Measurements from ENCODE around the gene IL17RA. TPM values are rescaled to one million over a fixed set of nuclear protein-coding genes. Genes with fewer than 3 reads are reported as not detected.
A peak's percentile ranks its signal among the peaks of the same experiment; 100 is the strongest.

IL17RA gene
- total RNA-seq, 6 donors from 2014 or later, result 22.6 to 58.9 (median 35.9) TPM

GRCh38 chr22:17107547-17107810, 22.7 kb downstream of the IL17RA start:
- Histone ChIP-seq H3K36me3 (peaks cover 31 to 80% (median 63%) of the 10 kb centered on the region in 4 donors), H3K27ac (peak overlapping the region; percentile 32 to 69 (median 58)), H3K27me3 (no peaks in the 10 kb centered on the region), H3K4me1 (peaks cover 0 to 10% (median 8%) of the 10 kb centered on the region in 4 donors), H3K4me3 (no peak overlapping the region), H3K9me3 (no peaks in the 10 kb centered on the region)
- TF ChIP-seq POLR2AphosphoS5 (IDR thresholded peaks at IDR 0.05) (no peak), EP300 (IDR thresholded peaks at IDR 0.05) (no peak), POLR2A (IDR thresholded peaks at IDR 0.05) (no peak), CTCF (IDR thresholded peaks at IDR 0.05) (no peak)
- ATAC-seq (ENCODE audit: low FRiP score in 2 of 2) (no peak), DNase-seq (no peak)
- whole genome bisulfite sequencing, 2 donors, result 79 to 82% methylated on average over 6 of the region's 6 CpGs

DNA sequence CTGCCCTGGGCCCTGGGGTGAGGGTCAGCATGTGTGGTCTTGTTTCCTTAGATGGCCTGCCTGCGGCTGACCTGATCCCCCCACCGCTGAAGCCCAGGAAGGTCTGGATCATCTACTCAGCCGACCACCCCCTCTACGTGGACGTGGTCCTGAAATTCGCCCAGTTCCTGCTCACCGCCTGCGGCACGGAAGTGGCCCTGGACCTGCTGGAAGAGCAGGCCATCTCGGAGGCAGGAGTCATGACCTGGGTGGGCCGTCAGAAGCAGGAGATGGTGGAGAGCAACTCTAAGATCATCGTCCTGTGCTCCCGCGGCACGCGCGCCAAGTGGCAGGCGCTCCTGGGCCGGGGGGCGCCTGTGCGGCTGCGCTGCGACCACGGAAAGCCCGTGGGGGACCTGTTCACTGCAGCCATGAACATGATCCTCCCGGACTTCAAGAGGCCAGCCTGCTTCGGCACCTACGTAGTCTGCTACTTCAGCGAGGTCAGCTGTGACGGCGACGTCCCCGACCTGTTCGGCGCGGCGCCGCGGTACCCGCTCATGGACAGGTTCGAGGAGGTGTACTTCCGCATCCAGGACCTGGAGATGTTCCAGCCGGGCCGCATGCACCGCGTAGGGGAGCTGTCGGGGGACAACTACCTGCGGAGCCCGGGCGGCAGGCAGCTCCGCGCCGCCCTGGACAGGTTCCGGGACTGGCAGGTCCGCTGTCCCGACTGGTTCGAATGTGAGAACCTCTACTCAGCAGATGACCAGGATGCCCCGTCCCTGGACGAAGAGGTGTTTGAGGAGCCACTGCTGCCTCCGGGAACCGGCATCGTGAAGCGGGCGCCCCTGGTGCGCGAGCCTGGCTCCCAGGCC, 23.7 kb downstream of the IL17RA start:
- peak in 1 of 2 donors; percentile 88 for DNase-seq

GRCh38 chr22:17109113-17109865, 24.5 kb downstream of the IL17RA start:
- peak in 1 of 2 donors; percentile 75 for DNase-seq
- WGBS, 2 donors, result 83 to 90% methylated on average over 6 to 33 of the region's 42 CpGs

More for the DNA sequence above, 23.7 kb downstream of the IL17RA start:
- peaks cover 24 to 70% (median 53%) of the 10 kb centered on the region in 4 donors for H3K36me3 ChIP-seq
- WGBS, 2 donors, result 96 to 97% methylated on average over 21 to 52 of the region's 66 CpGs
- no peak for ATAC-seq (ENCODE audit: low FRiP score in 2 of 2)
- peaks cover 0 to 10% (median 8%) of the 10 kb centered on the region in 4 donors for H3K4me1 ChIP-seq
- no peaks in the 10 kb centered on the region for H3K27me3 ChIP-seq
- no peak overlapping the region for H3K4me3 ChIP-seq
- TF ChIP-seq CTCF (IDR thresholded peaks at IDR 0.05) (no peak), POLR2AphosphoS5 (IDR thresholded peaks at IDR 0.05) (no peak), POLR2A (IDR thresholded peaks at IDR 0.05) (no peak), EP300 (IDR thresholded peaks at IDR 0.05) (no peak)
- peak overlapping the region in 3 of 4 donors; percentile 32 to 69 (median 65) for H3K27ac ChIP-seq
- no peaks in the 10 kb centered on the region for H3K9me3 ChIP-seq

GRCh38 chr22:17109976-17110375, 25.2 kb downstream of the IL17RA start:
- Histone ChIP-seq H3K4me1 (peaks cover 0 to 9% (median 4%) of the 10 kb centered on the region in 4 donors), H3K9me3 (no peaks in the 10 kb centered on the region), H3K36me3 (peaks cover 19 to 60% (median 44%) of the 10 kb centered on the region in 4 donors), H3K4me3 (no peak overlapping the region), H3K27ac (no peak overlapping the region), H3K27me3 (no peaks in the 10 kb centered on the region)
- 89% methylated on average over 16 of the region's 16 CpGs for WGBS, 2 donors
- DNase-seq, result no peak
- ATAC-seq (ENCODE audit: low FRiP score in 2 of 2), result no peak
- TF ChIP-seq CTCF (IDR thresholded peaks at IDR 0.05) (no peak), POLR2AphosphoS5 (IDR thresholded peaks at IDR 0.05) (no peak), EP300 (IDR thresholded peaks at IDR 0.05) (no peak), POLR2A (IDR thresholded peaks at IDR 0.05) (no peak)

More at GRCh38 chr22:17109113-17109865, 24.5 kb downstream of the IL17RA start:
- no peaks in the 10 kb centered on the region for H3K9me3 ChIP-seq
- peaks cover 24 to 67% (median 51%) of the 10 kb centered on the region in 4 donors for H3K36me3 ChIP-seq
- no peak for ATAC-seq (ENCODE audit: low FRiP score in 2 of 2)
- H3K27ac ChIP-seq, result peak overlapping the region in 1 of 4 donors; percentile 65
- H3K4me3 ChIP-seq, result no peak overlapping the region
- peaks cover 0 to 10% (median 8%) of the 10 kb centered on the region in 4 donors for H3K4me1 ChIP-seq
- no peak for TF ChIP-seq POLR2A (IDR thresholded peaks at IDR 0.05)
- TF ChIP-seq CTCF (IDR thresholded peaks at IDR 0.05), result no peak
- no peak for TF ChIP-seq EP300 (IDR thresholded peaks at IDR 0.05)
- H3K27me3 ChIP-seq, result no peaks in the 10 kb centered on the region

Measured in upper lobe of left lung (tissue), 6 donors.